ENCODE data around the gene GIMD1. TPM values are rescaled to one million over a fixed set of nuclear protein-coding genes. Genes with fewer than 3 reads are reported as not detected.
"Not testable (repeated sequence)": the region's sequence is repeated elsewhere in the genome, so short reads cannot be mapped to it uniquely, and the experiment has no call there.

Gene GIMD1
- not detected for total RNA-seq
- long read RNA-seq: 0 reads

DNA sequence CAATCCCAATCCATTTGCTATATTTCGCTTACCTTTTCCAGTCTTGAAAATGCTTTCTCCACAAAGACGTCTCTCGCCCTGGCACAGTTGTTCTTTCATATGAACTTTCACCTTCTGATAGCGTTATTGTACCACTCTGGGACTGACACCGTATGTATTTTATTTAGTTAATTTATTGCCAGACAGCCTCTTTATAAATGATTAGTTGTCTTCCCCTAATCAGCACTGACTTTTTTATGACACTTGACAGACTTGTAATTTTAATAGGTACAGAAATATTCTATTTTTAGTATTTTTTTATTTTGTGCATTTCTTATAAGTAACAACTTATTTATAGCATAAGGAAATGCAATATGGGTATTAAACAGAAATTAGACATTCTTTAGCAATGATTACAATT, at the start of gene GIMD1:
Gene GIMD1, minus strand, starts transcription at position 101 of the 400 bp plus-strand sequence. CDS start 1,343 bp downstream, outside the sequence.
- intact Hi-C loops (cut with DNase I): no loop called here
- DNase-seq: no peak
- no peak for ATAC-seq (ENCODE audit: poor library complexity)

DNA sequence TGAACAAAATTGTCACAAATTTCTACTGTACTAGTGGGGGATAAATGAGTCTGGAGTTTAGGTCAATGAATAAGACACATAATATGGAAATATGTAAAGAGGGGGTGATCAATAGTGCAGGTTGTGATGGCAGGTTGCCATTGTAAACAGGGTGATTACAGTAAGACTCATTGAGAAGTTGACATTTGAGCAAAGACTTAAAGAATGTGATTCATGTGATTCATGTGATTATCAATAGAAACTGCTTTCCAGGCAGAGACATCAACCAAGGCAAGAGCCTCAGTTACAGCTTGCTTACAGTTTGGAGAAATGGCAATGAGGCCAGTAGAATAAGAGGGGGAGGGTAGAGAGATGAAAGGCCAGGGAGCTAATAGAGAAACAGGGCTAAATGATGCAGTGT, 45.8 kb upstream of the GIMD1 start:
- ATAC-seq (ENCODE audit: poor library complexity): no peak
- intact Hi-C loops (cut with DNase I): no loop called here
- no peak for DNase-seq

DNA sequence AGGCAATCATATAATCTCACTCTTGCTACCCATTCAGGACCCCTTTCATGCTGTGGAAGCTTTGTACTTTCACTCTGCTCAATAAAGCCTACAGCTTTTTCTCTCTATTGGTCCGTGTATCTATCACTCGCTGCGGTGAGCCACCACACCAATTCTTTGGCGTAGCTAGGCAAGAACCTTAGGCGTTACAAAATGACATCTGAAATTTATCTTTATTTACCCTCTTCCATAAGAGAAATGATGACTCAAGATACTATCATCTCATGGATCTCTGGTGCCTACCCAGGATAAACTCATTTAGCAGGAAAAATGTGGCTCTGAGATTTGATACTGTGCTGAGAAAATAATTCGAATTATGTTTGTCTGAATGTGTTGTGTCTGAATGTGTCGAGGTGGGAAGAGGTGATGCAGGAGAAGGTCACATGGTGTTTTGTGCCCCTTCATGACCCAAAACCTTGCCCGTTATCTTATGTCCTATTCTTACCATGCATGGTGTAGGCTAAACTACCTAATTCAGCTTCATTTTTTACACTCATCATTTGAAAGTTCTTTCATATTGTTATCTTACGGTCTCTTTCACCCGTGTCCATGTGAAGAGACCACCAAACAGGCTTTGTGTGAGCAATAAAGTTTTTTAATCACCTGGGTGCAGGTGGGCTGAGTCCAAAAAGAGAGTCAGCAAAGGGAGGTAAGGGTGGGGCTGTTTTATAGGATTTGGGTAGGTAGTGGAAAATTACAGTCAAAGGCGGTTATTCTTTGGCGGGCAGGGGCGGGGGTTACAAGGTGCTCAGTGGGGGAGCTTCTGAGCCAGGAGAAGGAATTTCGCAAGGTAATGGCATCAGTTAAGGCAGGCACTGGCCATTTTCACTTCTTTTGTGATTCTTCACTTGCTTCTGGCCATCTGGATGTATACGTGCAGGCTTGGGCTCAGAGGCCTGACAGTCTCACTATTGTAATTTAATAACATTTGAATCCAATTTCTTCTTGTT, 41.6 kb upstream of the GIMD1 start:
- intact Hi-C loops (cut with DNase I): no loop called here
- ATAC-seq (ENCODE audit: poor library complexity): no peak
- no peak for DNase-seq

DNA sequence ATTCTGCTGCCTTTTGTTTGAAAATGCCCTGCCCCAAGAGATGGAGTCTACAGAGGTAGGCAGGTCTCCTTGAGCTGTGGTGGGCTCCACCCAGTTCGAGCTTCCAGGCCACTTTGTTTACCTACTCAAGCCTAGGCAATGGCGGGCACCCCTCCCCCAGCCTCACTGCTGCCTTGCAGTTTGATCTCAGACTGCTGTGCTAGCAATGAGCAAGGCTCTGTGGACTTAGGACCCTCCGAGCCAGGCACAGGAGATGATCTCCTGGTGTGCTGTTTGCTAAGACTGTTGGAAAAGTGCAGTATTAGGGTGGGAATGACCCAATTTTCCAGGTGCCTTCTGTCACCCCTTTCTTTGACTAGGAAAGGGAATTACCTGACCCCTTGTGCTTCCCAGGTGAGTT, 39.4 kb upstream of the GIMD1 start:
- DNase-seq; ATAC-seq (ENCODE audit: poor library complexity); intact Hi-C loops (cut with DNase I): not testable (repeated sequence)

DNA sequence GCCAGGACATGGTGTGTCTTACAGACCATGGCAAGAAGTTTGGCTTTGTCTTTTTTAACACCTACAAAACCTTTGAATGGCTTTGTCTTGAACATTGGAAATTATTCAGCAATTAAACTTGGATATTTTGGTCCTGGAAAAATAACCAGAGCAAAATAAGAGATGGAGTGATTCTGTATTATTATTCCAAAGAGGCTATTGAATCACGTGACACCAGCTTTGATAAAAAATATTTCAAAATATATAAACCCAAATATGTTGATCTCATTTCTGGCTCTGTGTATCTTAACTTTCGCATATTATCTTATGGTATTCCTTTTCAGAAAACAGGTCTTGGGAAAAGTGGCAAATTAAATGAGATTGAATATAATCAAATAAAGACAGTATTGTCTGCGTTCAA, 32.6 kb upstream of the GIMD1 start:
- DNase-seq (no peak), ATAC-seq (ENCODE audit: poor library complexity) (no peak)
- intact Hi-C loops (cut with DNase I): no loop called here

DNA sequence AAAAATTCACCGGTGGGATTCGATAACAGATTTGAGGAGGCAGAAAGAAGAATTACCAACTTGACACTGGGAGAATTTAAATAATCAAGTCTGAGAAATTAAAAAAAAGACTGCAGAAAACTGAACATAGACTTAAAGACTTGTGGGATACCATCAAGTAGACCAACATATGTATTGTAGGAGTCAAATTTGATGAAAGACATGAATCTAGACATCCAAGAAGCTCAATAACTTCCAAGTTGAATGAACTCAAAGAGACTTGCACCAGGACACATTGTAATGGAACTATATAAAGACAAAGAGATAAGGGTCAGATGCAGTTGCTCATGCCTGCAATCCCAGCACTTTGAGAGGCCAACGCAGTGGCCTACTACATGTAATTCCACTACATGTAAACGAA, 30.3 kb upstream of the GIMD1 start:
- ATAC-seq (ENCODE audit: poor library complexity); DNase-seq; intact Hi-C loops (cut with DNase I): not testable (repeated sequence)

GRCh38 chr4:106395582-106395981, 27.0 kb upstream of the GIMD1 start:
- intact Hi-C loops (cut with DNase I): no loop called here
- DNase-seq (no peak), ATAC-seq (ENCODE audit: poor library complexity) (no peak)

- no peak for ATAC-seq (ENCODE audit: poor library complexity)
- no peak for DNase-seq
- intact Hi-C loops (cut with DNase I): no loop called here
Observed at GRCh38 chr4:106385853-106386393, 17.3 kb upstream of the GIMD1 start.

DNA sequence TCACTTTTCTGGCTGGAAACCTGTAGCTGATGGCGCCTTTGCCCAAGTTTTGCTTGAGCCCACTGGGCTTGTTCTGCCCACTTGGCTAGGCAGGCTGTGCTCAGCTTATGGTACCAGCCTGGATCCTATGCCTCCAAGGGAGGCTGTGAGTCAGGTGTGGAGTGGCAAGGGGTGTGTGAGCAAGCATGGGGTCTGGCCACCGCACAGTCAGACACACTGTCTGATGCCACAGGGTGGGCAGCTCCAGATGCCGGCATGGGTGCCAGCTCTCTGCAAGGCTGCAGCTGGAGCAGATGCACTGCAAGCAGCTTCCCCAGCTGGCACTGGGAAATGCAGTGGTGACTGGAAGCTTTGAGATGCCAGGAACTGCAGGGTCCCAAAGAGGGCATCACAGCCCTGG, 16.3 kb upstream of the GIMD1 start:
- DNase-seq: no peak
- intact Hi-C loops (cut with DNase I): no loop called here
- ATAC-seq (ENCODE audit: poor library complexity): no peak

DNA sequence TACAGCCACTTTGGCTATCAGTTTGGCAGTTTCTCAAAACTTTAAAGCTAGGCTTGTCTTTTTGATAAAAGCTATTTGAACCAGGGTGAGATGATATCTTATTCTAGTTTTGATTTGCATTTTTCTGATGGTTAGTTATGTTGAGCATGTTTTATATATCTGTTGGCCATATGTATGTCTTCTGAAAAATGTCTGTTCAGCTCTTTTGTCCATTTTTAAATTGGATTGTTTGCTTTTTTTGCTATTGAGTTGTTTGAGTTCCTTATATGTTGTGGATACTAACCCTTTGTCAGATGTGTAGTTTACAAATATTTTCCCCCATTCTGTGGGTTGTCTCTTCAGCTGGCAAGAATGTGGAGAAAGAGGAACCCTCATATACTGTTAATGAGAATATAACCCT, 11.6 kb upstream of the GIMD1 start:
- ATAC-seq (ENCODE audit: poor library complexity): no peak
- intact Hi-C loops (cut with DNase I): no loop called here
- no peak for DNase-seq

GRCh38 chr4:106373026-106373425, 4.4 kb upstream of the GIMD1 start:
- DNase-seq (no peak), ATAC-seq (ENCODE audit: poor library complexity) (no peak)
- intact Hi-C loops (cut with DNase I): no loop called here

GRCh38 chr4:106371161-106371560, 2.6 kb upstream of the GIMD1 start:
- DNase-seq (no peak), ATAC-seq (ENCODE audit: poor library complexity) (no peak)
- intact Hi-C loops (cut with DNase I): no loop called here

DNA sequence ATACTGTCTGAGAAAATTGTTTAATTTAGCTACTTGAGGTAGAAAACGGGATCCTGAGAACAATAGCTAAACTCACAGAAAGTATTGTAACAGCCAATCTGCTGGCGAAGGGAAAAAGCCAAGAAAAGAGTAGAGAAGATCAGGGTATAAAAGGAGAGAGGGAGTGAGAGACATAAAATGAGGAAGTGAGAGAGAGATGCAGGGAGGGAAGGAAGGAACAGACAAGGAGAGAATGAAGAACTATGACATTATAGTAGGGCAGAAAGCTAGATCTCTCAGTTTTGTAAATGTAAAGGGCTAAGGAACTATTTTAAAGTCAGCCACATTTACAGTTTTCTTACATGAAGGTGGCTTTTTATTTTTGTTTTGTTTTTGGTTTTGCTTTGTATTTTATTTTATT, 1.6 kb upstream of the GIMD1 start:
- no peak for DNase-seq
- intact Hi-C loops (cut with DNase I): no loop called here
- ATAC-seq (ENCODE audit: poor library complexity): no peak

DNA sequence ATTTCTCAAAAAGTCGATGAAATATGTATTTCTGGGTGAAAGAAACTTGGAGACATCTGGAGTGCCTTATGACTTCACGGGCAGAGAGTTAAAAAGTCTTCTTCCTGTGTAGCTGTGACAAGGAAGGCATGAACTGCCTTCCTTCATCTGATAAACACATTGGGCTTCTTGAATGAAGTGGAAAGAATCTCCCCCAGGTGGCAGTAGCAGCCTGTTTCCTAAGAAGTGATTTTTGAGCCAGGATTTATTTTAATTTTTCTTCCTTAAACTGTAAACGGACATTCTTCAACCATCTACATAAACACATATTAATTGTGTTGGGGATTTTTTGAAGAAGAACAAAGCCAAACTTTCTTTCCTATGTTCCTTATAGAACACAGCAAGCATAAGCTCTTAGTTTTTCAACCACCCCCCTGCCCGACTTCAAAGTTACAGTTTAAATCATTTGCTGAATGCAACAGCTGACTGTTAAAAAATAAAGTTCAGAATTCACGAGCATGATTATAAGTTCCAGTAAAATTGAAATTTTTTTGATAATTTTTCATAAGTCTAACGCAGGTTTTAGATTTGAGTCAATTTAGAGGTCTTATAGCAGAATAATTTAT, 980 bp upstream of the GIMD1 start:
- no peak for ATAC-seq (ENCODE audit: poor library complexity)
- DNase-seq: no peak
- intact Hi-C loops (cut with DNase I): no loop called here

- ATAC-seq (ENCODE audit: poor library complexity) (no peak), DNase-seq (no peak)
- intact Hi-C loops (cut with DNase I): no loop called here
Observed at GRCh38 chr4:106367072-106367471, 1.5 kb downstream of the GIMD1 start.

DNA sequence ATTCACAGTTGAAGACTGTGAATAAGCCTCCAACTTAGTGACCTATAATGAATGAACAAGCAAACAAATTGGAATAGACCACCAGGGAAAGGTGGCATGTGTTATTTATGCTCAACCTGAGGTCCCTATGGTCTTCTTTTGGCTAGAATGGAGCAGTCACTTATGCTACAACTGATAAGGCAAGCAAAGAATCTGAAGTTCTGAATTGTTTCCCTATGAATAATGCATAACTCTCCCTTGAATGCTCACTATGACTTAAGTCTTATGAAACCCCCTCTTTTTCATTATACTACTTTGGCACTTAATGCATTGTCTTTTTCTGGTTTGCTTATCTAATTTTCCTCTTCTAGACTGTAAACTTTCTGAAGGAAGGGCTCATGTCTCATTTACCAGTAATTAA, 2.6 kb downstream of the GIMD1 start:
- intact Hi-C loops (cut with DNase I): no loop called here
- ATAC-seq (ENCODE audit: poor library complexity): no peak
- DNase-seq: no peak

DNA sequence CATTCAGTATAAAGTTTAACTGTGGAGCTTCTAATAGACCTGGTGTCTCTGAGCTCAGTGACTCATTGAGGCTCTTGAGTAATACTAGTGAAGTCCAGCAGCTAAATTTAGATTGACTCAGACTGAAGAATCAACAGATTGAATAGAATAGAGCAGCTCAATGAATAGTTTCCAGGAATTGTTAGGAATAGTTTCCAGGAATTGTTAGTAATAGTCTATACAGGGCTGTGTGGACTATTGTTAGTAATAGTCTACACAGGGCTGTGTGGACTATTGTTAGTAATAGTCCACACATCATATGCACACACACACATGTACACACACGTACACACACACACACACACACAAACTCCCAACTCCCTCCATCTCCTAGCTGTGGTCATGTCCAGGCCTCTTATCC, 3.0 kb downstream of the GIMD1 start:
- peak; percentile 82 for ATAC-seq (ENCODE audit: poor library complexity)
- intact Hi-C loops (cut with DNase I): no loop called here

DNA sequence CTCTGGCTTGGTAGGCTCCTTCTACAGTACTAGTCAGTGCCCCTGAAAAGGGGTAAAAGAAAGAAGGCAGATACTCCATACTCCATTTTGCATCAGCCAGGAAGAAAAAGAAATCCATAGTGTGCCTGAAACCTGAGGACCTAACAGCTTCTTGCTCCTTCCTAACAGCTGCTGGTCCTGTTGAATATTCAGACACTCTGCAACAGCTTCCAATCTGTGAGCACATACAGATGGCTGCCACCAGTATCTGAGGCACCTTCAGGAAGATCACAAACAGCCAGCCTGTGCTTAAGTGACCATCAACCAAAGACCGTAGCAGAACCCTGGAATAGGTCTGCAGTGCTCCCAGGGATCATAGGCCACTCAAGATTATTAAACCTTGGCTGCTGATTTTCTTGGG, 4.3 kb downstream of the GIMD1 start:
- ATAC-seq (ENCODE audit: poor library complexity) (no peak), DNase-seq (no peak)
- intact Hi-C loops (cut with DNase I): no loop called here

More for the DNA sequence above, 3.0 kb downstream of the GIMD1 start:
- DNase-seq: no peak

DNA sequence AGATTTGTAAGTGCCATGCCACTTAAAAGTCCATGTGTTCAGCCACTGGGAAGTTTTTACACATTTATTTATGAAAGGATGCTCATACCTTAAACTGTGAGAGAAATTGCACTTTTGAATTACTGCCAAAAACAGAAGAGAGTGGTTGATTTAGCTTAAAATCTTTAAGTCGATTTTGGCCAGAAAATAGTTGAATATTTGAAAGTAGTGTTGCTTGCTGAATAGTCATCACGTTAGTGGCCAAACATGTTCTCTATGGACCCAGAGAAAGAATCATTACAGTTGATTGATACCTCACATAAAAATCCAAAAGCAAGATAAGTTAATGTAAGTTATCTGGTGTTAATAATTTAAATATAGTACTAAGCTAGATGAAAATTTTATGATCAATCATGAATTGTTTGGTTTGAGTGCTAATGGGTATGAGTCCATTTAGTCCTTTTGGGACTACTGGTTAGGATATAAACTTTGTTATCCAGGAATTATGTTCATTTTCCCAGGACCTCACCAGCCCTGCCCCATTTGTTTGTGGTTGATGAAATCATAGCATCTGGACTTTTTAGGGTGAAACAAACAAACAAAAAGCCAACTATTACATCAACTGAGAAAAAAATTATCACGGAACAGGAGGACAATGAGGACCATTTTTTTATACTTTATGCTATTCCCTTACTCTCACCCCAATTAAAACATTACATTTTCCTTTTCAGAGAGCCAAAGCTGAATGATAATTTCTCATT, 6.3 kb downstream of the GIMD1 start:
- DNase-seq (no peak), ATAC-seq (ENCODE audit: poor library complexity) (no peak)
- intact Hi-C loops (cut with DNase I): no loop called here

Measured in Right ventricle myocardium superior (tissue), 1 donor.